A673 (cell line): ENCODE data around the gene SLC2A9. TPM values are rescaled to one million over a fixed set of nuclear protein-coding genes. Genes with fewer than 3 reads are reported as not detected.
A peak's percentile ranks its signal among the peaks of the same experiment; 100 is the strongest.

Source experiments
- Bru-seq: library from RNA; stranded (reverse); fragments of 400-500 nt; gene quantifications from one replicate; lab custom pipeline; 2021; lab: Mats Ljungman, UMichigan
- BruChase-seq, 2 experiments: library from RNA; stranded (reverse); fragments of 400-500 nt; gene quantifications; one replicate each; lab custom pipeline; 2021; lab: Mats Ljungman, UMichigan
- BruUV-seq: library from RNA; stranded (reverse); fragments of 400-500 nt; replicated peaks from 2 replicates; lab custom pipeline; 2021; lab: Mats Ljungman, UMichigan
- CTCF ChIA-PET: fragments of 300-600 bp; sonication (Branson Sonifier 250); formaldehyde crosslinking; loops from one replicate; lab custom pipeline; 2022; ENCODE audit warnings: antibody characterized with exemption; lab: Charles Lee
- POLR2A ChIA-PET: fragments of 300-600 bp; sonication (Branson Sonifier 250); formaldehyde crosslinking; loops from one replicate; lab custom pipeline; 2022; ENCODE audit warnings: antibody characterized with exemption; ENCODE audit not compliant: low non-redundant PET; lab: Charles Lee
- DNase-seq: peaks from one replicate; pipeline ENCODE4 v3.0.0-alpha.2; 2015; ENCODE audit warnings: low spot score
- H3K27ac ChIP-seq: fragments of 200-600 bp; sonication (generic); 2 replicates; pipeline ENCODE4 v1.5.1; 2016; ENCODE audit warnings: mixed run types, low read depth, mild to moderate bottlenecking, mixed read lengths, antibody characterized with exemption, low read length; ENCODE audit not compliant: poor library complexity, severe bottlenecking
- H3K27me3 ChIP-seq: fragments of 200-600 bp; sonication (generic); replicated peaks from 2 replicates; pipeline ENCODE4 v1.6.1; 2017; ENCODE audit warnings: mixed run types, low read depth, mild to moderate bottlenecking, mixed read lengths, antibody characterized with exemption, low read length; ENCODE audit not compliant: insufficient read depth, poor library complexity
- H3K36me3 ChIP-seq: fragments of 200-600 bp; sonication (generic); 2 replicates; pipeline ENCODE4 v1.6.1; 2016; ENCODE audit warnings: mixed run types, mild to moderate bottlenecking, mixed read lengths, antibody characterized with exemption, low read length; ENCODE audit not compliant: insufficient read depth, poor library complexity, severe bottlenecking
- H3K4me1 ChIP-seq: fragments of 200-600 bp; sonication (generic); 2 replicates; pipeline ENCODE4 v1.6.1; 2017; ENCODE audit warnings: mixed run types, mild to moderate bottlenecking, mixed read lengths, antibody characterized with exemption, low read length; ENCODE audit not compliant: insufficient read depth, poor library complexity, severe bottlenecking
- H3K4me3 ChIP-seq: fragments of 200-600 bp; sonication (generic); 2 replicates; pipeline ENCODE4 v1.5.1; 2016; ENCODE audit warnings: low read depth, mixed run types, mild to moderate bottlenecking, mixed read lengths, low read length; ENCODE audit not compliant: poor library complexity, severe bottlenecking
- H3K9me3 ChIP-seq: fragments of 200-600 bp; sonication (generic); 2 replicates; pipeline ENCODE4 v1.6.1; 2016; ENCODE audit warnings: mixed run types, low read depth, mild to moderate bottlenecking, mixed read lengths, antibody characterized with exemption, low read length; ENCODE audit not compliant: poor library complexity, severe bottlenecking
- CTCF ChIP-seq: fragments of 300-800, 200-600 bp; sonication (generic); conservative IDR thresholded peaks from 2 replicates; pipeline ENCODE4 v1.5.1; 2017; ENCODE audit warnings: low read depth, mild to moderate bottlenecking, antibody characterized with exemption, low read length, moderate library complexity, mixed read lengths
- EZH2 ChIP-seq: fragments of 200-600 bp; sonication (generic); IDR thresholded peaks from 2 replicates; pipeline ENCODE4 v1.6.1; 2017; ENCODE audit warnings: borderline replicate concordance, low read depth, mild to moderate bottlenecking, mixed read lengths, antibody characterized with exemption, low read length; ENCODE audit not compliant: poor library complexity, severe bottlenecking
- intact Hi-C: fragments of 100-400 bp; cut with micrococcal nuclease; formaldehyde crosslinking; loops from one replicate; pipeline ENCODE4 v1.10.0; 2022; ENCODE audit not compliant: unreplicated experiment
- long read RNA-seq: library from polyadenylated mRNA; stranded (forward); transcript quantifications from one replicate; pipeline ENCODE4 v2.0.0, GENCODE V29; 2022
- total RNA-seq: library from RNA; stranded (reverse); gene quantifications from 2 replicates; pipeline ENCODE4 v1.2.3, GENCODE V29; 2021

Gene SLC2A9
- total RNA-seq (not detected in 2 replicates), Bru-seq, nascent RNA (percentile 10 among the genes with signal in this experiment), BruChase-seq, experiment 1, labeled RNA remaining after a 2-hour chase (percentile 9 among the genes with signal in this experiment), BruChase-seq, experiment 2, labeled RNA remaining after a 6-hour chase (percentile 8 among the genes with signal in this experiment)
- long read RNA-seq = 0 reads

GRCh38 chr4:10020871-10021652 lies at the start of gene SLC2A9:
SLC2A9 (minus strand) TSS chr4:10021497; CDS start chr4:10021429, 68 bp downstream.
- Histone ChIP-seq H3K36me3 (no peaks in the 10 kb centered on the region), H3K4me3 (no peak within 1 kb of the TSS), H3K27me3 (no peaks in the 10 kb centered on the region), H3K9me3 (no peaks in the 10 kb centered on the region), H3K27ac (no peak within 1 kb of the TSS), H3K4me1 (no peaks in the 10 kb centered on the region)
- no peak for DNase-seq
- POLR2A ChIA-PET = no interaction called here
- CTCF ChIA-PET = no interaction called here
- TF ChIP-seq CTCF (no peak), EZH2 (no peak)
- intact Hi-C loops = no loop called here
- no TSS peak for BruUV-seq

- Histone ChIP-seq H3K4me1 (no peaks in the 10 kb centered on the region), H3K27me3 (no peaks in the 10 kb centered on the region), H3K4me3 (no peak overlapping the region), H3K27ac (no peak overlapping the region), H3K9me3 (no peaks in the 10 kb centered on the region), H3K36me3 (peaks cover 3% of the 10 kb centered on the region)
- CTCF ChIA-PET = no interaction called here
- no peak for TF ChIP-seq EZH2
- TF ChIP-seq CTCF = no peak
- DNase-seq = no peak
- BruUV-seq = no TSS peak
- POLR2A ChIA-PET = no interaction called here
- intact Hi-C loops = no loop called here
These were observed 47.9 kb upstream of the SLC2A9 start for GRCh38 chr4:10069075-10069642.

- peak; percentile 20 for DNase-seq
- BruUV-seq = no TSS peak
- TF ChIP-seq EZH2 (no peak), CTCF (no peak)
- Histone ChIP-seq H3K27ac (no peak overlapping the region), H3K4me1 (no peaks in the 10 kb centered on the region), H3K4me3 (no peak overlapping the region), H3K36me3 (no peaks in the 10 kb centered on the region), H3K9me3 (no peaks in the 10 kb centered on the region), H3K27me3 (no peaks in the 10 kb centered on the region)
- ChIA-PET POLR2A (no interaction called here), CTCF (no interaction called here)
- intact Hi-C loops = no loop called here
These were observed 45.7 kb upstream of the SLC2A9 start for GRCh38 chr4:10066670-10067651.
